A673 (cell line): ENCODE measurements around the gene HEATR1.

Experiments
- CTCF ChIP-seq: fragments of 300-800, 200-600 bp; sonication (generic); conservative IDR thresholded peaks from 2 replicates; pipeline ENCODE4 v1.5.1; 2017; ENCODE audit warnings: low read depth, mild to moderate bottlenecking, antibody characterized with exemption, low read length, moderate library complexity, mixed read lengths
- EZH2 ChIP-seq: fragments of 200-600 bp; sonication (generic); IDR thresholded peaks from 2 replicates; pipeline ENCODE4 v1.6.1; 2017; ENCODE audit warnings: borderline replicate concordance, low read depth, mild to moderate bottlenecking, mixed read lengths, antibody characterized with exemption, low read length; ENCODE audit not compliant: poor library complexity, severe bottlenecking

GRCh38 chr1:236535662-236536161 is 68.6 kb downstream of the HEATR1 start:
- TF ChIP-seq CTCF (no peak), EZH2 (no peak)
